ENCODE data around the gene ANAPC5.

ANAPC5 gene

DNA sequence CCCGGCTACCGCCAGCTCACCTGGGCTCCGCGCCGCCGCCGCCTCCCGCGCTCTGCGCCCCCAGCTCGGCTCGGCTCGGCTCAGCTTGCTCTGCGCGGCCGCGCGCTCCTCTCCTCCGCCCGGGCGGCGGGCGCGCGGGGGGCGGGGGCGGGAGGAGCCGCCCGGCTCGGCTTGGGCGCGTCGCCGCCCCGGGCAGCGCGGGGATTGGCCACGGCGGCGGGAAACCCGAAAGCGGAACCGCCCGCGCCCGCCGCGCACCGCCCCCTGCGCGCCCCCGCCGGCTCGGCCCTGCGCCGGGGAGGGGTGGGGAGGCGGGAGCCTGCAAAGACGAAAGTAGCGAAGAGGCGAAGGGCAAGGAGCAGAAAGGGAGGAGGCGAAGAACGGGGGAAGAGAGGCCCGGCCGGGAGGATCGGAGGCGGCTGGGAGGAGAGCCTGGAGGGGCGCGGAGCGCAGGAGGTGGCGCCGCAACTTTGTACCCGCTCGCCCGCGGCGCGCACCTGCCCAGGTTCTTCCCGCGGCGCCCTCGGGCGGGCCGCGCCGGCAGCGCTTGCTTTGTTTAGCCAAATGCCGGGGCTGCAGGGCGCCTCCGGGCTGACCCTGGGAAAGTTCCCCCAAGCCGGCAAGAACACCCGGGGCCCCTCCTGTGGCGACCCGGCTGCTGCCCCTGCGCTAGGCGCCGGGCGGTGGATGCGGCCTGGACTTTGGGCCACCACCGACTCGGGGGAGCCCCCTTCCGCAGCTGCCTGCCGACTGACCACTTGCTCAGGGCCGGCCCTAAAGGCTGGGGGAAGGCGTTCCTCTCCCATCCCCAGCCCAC, 55.4 kb downstream of the ANAPC5 start, which contains the start of gene CAMKK2:
Gene CAMKK2, minus strand, starts transcription at position 92 of the 817 bp plus-strand sequence. CDS start 22,183 bp downstream, outside the sequence.
- Histone ChIP-seq H3K27me3 (ENCODE audit: low read depth, low read length) (peaks cover 2% of the 10 kb centered on the region), H3K9me3 (ENCODE audit: insufficient read depth, low read length) (no peaks in the 10 kb centered on the region), H3K4me3 (ENCODE audit: low read length) (peak within 1 kb of the TSS; percentile 98), H3K9ac (ENCODE audit: low read length) (peak within 1 kb of the TSS; percentile 90), H2AFZ (ENCODE audit: low read depth, low read length) (peak within 1 kb of the TSS; percentile 36), H3K4me1 (ENCODE audit: low read length) (peaks cover 17% of the 10 kb centered on the region), H3K36me3 (replicated peaks; ENCODE audit: low read depth, low read length) (peaks cover 8% of the 10 kb centered on the region), H3K79me2 (ENCODE audit: low read length) (peaks cover 43% of the 10 kb centered on the region), H3K4me2 (ENCODE audit: low read length) (peak within 1 kb of the TSS; percentile 92), H3K27ac (ENCODE audit: low read length) (peak within 1 kb of the TSS; percentile 49), H4K20me1 (ENCODE audit: insufficient read depth, low read length) (no peaks in the 10 kb centered on the region; the same call in 1 of the 2 replicates)
- TF ChIP-seq EZH2phosphoT487 (IDR thresholded peaks at IDR 0.05; ENCODE audit: low read depth) = no peak
- TF ChIP-seq, protein P1, sequence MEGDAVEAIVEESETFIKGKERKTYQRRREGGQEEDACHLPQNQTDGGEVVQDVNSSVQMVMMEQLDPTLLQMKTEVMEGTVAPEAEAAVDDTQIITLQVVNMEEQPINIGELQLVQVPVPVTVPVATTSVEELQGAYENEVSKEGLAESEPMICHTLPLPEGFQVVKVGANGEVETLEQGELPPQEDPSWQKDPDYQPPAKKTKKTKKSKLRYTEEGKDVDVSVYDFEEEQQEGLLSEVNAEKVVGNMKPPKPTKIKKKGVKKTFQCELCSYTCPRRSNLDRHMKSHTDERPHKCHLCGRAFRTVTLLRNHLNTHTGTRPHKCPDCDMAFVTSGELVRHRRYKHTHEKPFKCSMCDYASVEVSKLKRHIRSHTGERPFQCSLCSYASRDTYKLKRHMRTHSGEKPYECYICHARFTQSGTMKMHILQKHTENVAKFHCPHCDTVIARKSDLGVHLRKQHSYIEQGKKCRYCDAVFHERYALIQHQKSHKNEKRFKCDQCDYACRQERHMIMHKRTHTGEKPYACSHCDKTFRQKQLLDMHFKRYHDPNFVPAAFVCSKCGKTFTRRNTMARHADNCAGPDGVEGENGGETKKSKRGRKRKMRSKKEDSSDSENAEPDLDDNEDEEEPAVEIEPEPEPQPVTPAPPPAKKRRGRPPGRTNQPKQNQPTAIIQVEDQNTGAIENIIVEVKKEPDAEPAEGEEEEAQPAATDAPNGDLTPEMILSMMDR (IDR thresholded peaks at IDR 0.05; ENCODE audit: low read depth, low read length) = peak; percentile 35

DNA sequence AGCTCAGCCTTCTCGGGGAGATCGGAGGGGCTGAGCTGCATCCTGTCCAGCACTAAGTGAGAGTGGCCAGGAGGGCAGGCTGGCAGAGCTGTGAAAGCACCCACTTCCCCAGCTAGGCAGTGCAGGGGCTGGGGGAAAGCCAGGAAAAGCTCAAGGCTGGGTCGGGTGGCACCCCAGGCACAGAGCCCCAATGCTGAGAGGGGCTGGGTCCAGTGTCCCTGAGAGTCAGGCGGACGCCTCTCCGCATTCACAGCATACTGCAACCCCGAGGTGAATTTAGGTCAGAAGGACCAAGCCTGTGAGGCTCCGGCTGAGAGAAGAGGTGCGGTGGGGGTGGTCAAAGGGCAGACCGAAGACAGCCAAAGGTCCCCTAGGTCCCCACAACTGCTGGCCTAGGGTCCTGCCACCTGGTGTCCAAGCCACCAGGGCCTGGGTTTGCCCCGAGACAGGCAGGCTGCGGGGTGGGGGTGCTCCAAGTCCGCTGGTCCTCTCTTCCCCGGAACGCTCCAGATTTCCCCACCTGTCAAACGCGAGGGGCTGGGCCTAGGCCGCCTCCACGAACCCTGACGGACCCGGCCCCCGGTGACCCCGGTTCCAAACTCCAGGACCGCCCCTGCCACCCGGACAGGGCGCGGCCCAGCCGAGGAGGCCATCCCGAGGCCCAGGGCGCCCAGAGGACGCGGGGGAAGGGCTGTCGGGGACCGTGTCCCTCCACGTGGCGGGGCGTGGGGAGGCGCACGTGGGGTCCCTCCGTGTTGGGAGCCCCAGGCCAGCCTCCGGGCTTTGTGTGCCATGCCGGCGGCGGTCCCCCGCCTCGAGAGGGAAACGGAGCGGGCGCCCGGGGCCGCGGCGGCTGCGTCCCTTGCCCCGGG, 56.2 kb downstream of the ANAPC5 start:
- Histone ChIP-seq H3K27ac (ENCODE audit: low read length) (peak overlapping the region; percentile 46), H3K9ac (ENCODE audit: low read length) (peak overlapping the region; percentile 90), H3K36me3 (replicated peaks; ENCODE audit: low read depth, low read length) (peaks cover 12% of the 10 kb centered on the region), H4K20me1 (ENCODE audit: insufficient read depth, low read length) (no peaks in the 10 kb centered on the region; the same call in 1 of the 2 replicates), H3K27me3 (ENCODE audit: low read depth, low read length) (no peaks in the 10 kb centered on the region), H2AFZ (ENCODE audit: low read depth, low read length) (no peak overlapping the region), H3K4me3 (ENCODE audit: low read length) (peak overlapping the region; percentile 98), H3K4me2 (ENCODE audit: low read length) (peak overlapping the region; percentile 78), H3K4me1 (ENCODE audit: low read length) (peaks cover 17% of the 10 kb centered on the region), H3K79me2 (ENCODE audit: low read length) (peaks cover 49% of the 10 kb centered on the region), H3K9me3 (ENCODE audit: insufficient read depth, low read length) (no peaks in the 10 kb centered on the region)
- TF ChIP-seq, protein P1 (IDR thresholded peaks at IDR 0.05; ENCODE audit: low read depth, low read length) = no peak
- no peak for TF ChIP-seq EZH2phosphoT487 (IDR thresholded peaks at IDR 0.05; ENCODE audit: low read depth)

DNA sequence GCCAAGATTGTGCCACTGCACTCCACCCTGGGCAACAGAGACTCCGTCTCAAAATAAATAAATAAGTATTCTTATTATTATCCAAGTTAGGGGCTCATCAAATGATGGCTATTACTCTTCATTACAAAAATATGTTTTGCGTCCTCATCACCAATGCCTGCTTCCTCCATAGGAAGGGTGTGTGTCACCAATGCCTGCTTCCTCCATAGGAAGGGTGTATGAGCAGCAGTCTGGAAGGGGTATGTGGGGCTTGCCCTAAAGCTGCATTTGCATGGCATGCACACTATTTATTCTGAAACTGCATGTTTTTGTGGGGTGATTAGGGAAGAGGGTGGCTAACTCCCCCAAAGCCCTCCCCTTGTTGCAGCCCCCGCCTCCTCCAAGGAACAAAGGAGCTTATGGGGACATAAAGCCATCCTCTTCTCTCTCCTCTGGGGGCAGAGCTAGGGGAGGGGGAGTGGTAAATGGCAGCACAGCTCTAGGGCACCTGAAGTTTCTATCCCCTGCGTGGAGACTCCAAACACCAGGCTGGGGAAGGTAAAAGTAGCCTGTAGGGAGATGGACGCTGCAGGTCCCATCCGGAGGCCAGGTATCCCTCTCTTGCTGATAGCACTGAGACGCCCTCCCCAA, 57.0 kb downstream of the ANAPC5 start:
- TF ChIP-seq EZH2phosphoT487 (IDR thresholded peaks at IDR 0.05; ENCODE audit: low read depth) = no peak
- TF ChIP-seq, protein P1 (IDR thresholded peaks at IDR 0.05; ENCODE audit: low read depth, low read length) = no peak

More for the DNA sequence above, 57.0 kb downstream of the ANAPC5 start:
- H3K4me1 ChIP-seq (ENCODE audit: low read length) = peaks cover 11% of the 10 kb centered on the region
- H3K36me3 ChIP-seq (replicated peaks; ENCODE audit: low read depth, low read length) = peaks cover 12% of the 10 kb centered on the region
- no peaks in the 10 kb centered on the region for H3K9me3 ChIP-seq (ENCODE audit: insufficient read depth, low read length)
- H3K9ac ChIP-seq (ENCODE audit: low read length) = peak overlapping the region; percentile 90
- no peaks in the 10 kb centered on the region for H3K27me3 ChIP-seq (ENCODE audit: low read depth, low read length)
- H4K20me1 ChIP-seq (ENCODE audit: insufficient read depth, low read length) = no peaks in the 10 kb centered on the region; the same call in 1 of the 2 replicates
- H3K4me2 ChIP-seq (ENCODE audit: low read length) = peak overlapping the region; percentile 78
- peaks cover 53% of the 10 kb centered on the region for H3K79me2 ChIP-seq (ENCODE audit: low read length)
- H3K4me3 ChIP-seq (ENCODE audit: low read length) = peak overlapping the region; percentile 98
- peak overlapping the region; percentile 46 for H3K27ac ChIP-seq (ENCODE audit: low read length)
- H2AFZ ChIP-seq (ENCODE audit: low read depth, low read length) = no peak overlapping the region
